Activated CD8-positive, alpha-beta memory T cell treated with anti-CD3 and anti-CD28 coated beads for 1 hour (primary cell): ENCODE measurements around the gene NHEJ1.

ENCODE experiments used
- DNase-seq, 2 donors: peaks; one replicate each; pipeline ENCODE4 v3.0.0-alpha.2; 2020; ENCODE audit warnings: low read depth in 1 of 2; ENCODE audit errors: extremely low read depth in 1 of 2

Gene NHEJ1

GRCh38 chr2:219090436-219091299, 69.9 kb downstream of the NHEJ1 start:
- no peak for DNase-seq

- no peak for DNase-seq
Measured at GRCh38 chr2:219089330-219089729, 71.3 kb downstream of the NHEJ1 start.

GRCh38 chr2:219087848-219088247, 72.8 kb downstream of the NHEJ1 start:
- no peak for DNase-seq

GRCh38 chr2:219087361-219087760, 73.3 kb downstream of the NHEJ1 start:
- DNase-seq, result no peak

- no peak for DNase-seq
Measured at GRCh38 chr2:219086196-219086595, 74.4 kb downstream of the NHEJ1 start.

GRCh38 chr2:219084791-219085190, 75.8 kb downstream of the NHEJ1 start:
- DNase-seq, result no peak

- no peak for DNase-seq
Measured at GRCh38 chr2:219082332-219082958, 78.2 kb downstream of the NHEJ1 start.

- DNase-seq, result no peak
Measured at GRCh38 chr2:219081701-219082331, 78.8 kb downstream of the NHEJ1 start.

- no peak for DNase-seq
Measured at GRCh38 chr2:219081096-219081495, 79.5 kb downstream of the NHEJ1 start.

GRCh38 chr2:219079417-219079816, 81.2 kb downstream of the NHEJ1 start:
- no peak for DNase-seq

- DNase-seq, result no peak
Measured at GRCh38 chr2:219078951-219079350, 81.7 kb downstream of the NHEJ1 start.

GRCh38 chr2:219078126-219078525, 82.5 kb downstream of the NHEJ1 start:
- no peak for DNase-seq

- no peak for DNase-seq
Measured at GRCh38 chr2:219076253-219076652, 84.4 kb downstream of the NHEJ1 start.

- no peak for DNase-seq
Measured at GRCh38 chr2:219073413-219074129, 87.0 kb downstream of the NHEJ1 start.

GRCh38 chr2:219072741-219073250, 87.8 kb downstream of the NHEJ1 start:
- no peak for DNase-seq

GRCh38 chr2:219071131-219071816, 89.3 kb downstream of the NHEJ1 start:
- DNase-seq, result no peak

GRCh38 chr2:219065484-219065883, 95.1 kb downstream of the NHEJ1 start:
- DNase-seq, result no peak

GRCh38 chr2:219062081-219062480, 98.5 kb downstream of the NHEJ1 start:
- DNase-seq, result no peak

- DNase-seq, result no peak
Measured at GRCh38 chr2:219060821-219061791, 99.5 kb downstream of the NHEJ1 start, which contains the start of gene IHH. Gene IHH (minus strand): TSS chr2:219060921. CDS start chr2:219060467, 454 bp downstream.
